Glomerular endothelial cell (primary cell): Measurements from ENCODE around the gene POLE. TPM values are rescaled to one million over a fixed set of nuclear protein-coding genes. Genes with fewer than 3 reads are reported as not detected.

Experiments
- DNase-seq: peaks from one replicate; pipeline ENCODE4 v3.0.0-alpha.2; 2011; ENCODE audit warnings: low read depth, low spot score; ENCODE audit errors: extremely low read depth
- total RNA-seq: library from RNA; depleted of rRNA; stranded (reverse); fragments of >200 nt; gene quantifications from 2 replicates; pipeline ENCODE4 v1.2.3, GENCODE V29; 2015

POLE gene
- total RNA-seq, 1 donor from 2014 or later, result 25.4 TPM

GRCh38 chr12:132634411-132634990 lies 52.6 kb downstream of the POLE start:
- no peak for DNase-seq

DNA sequence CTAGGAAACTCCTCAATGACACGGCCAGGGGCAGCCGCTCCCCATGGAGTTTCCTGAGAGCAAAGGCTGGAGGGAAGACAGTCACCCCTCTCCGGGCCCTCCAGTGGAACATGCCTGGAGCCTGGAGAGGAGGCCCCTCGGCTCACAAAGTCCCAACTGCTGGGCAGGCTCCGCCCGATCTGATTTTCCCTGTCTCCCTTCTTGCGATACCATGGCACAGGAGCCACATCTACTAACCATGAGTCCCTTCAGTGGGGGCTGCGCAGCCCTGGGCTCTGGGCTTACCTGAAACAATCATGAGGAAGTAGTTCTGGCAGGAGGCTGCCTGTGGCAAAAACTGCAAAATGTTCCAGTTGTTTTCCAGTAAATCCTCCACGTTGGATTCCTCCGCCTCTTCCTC lies 53.2 kb downstream of the POLE start:
- no peak for DNase-seq

DNA sequence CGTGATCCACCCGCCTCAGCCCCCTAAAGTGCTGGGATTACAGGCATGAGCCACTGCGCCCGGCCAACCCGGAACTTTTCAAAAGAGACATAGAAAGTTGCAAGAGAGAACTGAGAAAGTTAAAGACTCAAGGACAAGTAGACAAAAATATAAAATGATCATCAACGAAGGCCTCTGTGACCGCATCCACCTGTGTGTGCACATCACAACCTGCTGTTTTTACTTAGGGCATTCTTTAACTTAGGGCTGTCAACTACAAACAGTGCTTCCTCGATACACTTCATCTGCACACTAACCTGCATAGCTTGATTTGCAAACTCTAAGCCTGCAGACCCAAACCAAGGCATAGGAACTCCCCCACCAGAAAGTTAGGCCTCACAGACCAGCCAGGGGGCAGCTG lies 53.7 kb downstream of the POLE start:
- DNase-seq, result no peak

DNA sequence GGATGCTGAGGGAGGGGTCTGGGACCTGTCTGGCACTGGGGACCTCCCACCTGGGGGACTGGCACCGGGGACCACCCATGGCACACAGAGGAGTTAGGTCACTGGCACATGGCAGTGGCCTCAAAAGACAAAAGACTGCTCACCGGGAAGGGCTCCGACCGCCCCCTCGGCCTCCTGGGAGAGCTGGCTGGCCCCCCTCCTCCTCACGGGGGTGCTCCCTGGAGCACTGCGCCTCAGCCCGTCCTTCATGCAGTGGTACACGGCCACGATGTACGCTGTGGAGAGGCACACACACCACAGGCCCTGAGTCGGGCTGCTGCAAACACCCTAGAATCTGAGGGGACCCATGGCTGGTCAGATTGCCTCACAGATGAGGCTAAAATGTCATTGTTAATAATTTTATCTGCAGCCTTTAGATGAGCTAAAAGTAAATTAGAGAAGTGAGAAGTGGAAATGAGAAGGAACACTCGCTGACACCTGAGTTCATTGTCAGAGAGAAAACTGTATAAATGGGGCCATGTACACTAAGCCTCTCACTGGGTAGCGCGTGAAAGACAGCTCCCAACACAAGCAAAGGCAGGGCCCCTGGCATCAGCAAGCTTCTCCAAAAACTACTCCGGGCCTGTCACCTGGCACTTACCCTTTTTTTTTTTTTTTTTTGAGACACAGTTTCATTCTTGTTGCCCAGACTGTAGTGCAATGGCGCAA lies 54.5 kb downstream of the POLE start:
- no peak for DNase-seq

DNA sequence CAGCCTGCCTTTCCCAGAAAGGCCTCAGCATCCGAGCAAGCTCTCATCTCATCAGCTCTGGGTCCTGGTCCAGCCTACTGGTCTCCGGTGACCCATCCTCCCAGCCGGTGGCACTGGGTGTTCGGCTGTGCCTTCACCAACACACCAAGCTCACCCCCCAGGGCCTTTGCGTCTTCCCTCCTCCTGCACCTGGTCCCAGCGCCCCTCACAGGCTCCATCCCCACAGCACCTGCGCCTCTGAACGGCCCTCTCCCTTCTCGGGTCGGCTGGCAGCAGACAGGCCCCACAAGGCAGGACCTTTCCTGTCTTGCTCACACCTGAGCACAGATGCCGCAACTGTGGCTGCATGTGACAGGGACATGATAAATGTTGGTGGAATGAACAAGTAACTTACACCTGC lies 55.5 kb downstream of the POLE start:
- no peak for DNase-seq

DNA sequence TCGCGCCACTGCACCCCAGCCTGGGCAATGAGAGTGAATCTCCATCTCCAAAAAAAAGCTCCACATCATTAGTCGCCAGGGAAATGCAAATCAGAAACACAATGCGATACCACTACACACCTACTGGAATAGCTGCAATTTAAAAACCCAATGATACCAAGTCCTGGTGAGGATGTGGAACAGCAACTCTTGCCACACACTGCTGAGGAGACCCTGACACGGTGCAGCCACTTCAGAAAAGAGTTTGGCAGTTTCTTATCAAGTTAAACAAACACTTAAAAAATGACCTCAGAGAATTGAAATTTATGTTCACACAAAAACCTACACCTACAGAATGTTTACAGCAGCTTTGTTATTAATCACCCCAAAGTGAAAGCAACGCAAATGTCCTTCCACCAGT lies 56.5 kb downstream of the POLE start:
- DNase-seq, result no peak

DNA sequence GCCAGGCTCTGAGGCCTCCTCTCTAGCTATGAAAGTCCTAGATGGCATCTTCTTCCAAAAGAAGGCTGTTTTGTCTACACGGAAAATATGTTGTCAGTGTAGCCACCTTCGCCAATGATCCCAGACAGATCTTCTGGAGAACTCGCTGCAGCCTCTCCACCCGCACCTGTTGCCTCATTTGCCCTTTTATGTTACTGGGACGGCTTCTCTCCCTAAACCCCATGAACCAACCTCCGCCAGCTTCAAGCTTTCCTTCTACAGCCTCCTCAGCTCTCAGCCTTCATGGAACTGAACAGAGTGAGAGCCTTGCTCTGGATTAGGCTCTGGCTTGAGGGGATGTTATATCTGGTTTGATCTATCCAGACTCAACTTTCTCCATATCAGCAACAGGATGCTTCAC lies 57.8 kb downstream of the POLE start:
- no peak for DNase-seq

- DNase-seq, result no peak
Measured at GRCh38 chr12:132625731-132626430, 61.3 kb downstream of the POLE start.

- DNase-seq, result no peak
Measured at GRCh38 chr12:132624910-132625630, 62.1 kb downstream of the POLE start.

DNA sequence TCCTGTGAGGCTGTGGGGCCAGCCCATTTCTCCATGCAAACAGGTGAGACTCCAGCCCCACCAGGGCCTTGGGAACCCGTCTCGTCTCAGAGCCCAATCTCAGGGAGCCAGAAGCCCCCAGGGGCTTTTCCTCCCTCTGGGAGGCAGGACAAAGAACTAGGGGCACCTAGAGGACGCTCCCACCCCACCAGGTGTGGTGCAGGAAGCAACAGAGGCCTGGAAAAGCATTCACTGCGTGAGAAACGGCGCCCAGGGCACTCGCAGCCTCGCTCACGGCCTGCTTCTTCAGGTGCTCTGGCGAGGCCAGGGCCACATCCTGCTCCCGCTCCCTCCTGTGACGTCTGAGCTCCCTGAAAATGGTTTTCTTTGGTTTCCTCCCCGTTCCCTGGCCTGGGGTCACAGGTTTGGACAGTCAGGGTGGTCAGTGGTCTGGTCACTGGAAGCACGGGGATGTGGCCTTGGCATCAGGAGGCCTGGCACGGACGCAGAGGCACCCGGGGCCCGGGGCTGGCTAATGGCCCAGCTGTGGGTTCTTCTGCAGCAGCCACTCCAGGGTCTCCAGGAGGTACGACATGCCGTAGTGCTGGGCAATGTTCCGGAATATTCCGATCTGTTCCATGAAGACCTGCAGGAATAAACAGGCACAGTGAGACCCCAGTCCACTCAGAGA lies 62.8 kb downstream of the POLE start:
- DNase-seq, result no peak

DNA sequence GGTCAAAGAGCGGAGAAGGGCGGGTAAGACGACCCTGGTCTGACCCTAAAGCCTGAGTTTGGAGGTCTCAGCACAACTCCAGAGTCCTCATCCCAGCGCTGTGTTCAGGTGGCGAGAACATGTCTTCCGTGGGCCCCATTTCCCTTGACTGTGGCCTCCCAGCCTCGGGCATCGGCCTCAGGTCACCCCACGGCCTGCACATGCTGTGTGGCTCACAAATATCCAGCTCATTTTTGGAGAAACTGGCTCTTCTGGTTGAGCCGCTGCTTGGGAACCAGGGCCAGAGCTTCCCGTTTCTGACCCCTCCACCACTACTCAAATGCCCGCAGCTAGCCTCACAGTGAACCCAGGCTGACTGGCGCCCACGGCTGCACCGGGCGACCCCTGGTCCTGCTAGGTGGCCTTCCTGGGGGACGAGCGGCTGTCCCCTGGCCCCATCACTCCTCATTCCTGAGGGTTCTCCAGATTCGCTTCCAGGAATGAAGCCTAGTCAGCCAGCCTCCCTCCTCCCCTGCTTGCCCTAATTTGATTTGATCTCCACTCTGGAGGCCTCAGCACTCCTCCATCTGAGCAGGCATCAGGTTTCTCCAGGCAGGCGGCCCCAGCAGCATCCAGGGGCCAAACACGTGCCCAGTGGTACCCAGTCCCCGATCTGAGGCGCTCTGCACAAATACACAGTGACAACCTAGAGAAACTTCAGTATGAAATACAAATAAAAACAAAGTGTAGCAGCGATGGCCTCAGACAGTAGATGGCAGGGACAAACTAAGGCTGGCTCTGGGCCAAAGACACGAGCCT lies 63.9 kb downstream of the POLE start:
- no peak for DNase-seq

DNA sequence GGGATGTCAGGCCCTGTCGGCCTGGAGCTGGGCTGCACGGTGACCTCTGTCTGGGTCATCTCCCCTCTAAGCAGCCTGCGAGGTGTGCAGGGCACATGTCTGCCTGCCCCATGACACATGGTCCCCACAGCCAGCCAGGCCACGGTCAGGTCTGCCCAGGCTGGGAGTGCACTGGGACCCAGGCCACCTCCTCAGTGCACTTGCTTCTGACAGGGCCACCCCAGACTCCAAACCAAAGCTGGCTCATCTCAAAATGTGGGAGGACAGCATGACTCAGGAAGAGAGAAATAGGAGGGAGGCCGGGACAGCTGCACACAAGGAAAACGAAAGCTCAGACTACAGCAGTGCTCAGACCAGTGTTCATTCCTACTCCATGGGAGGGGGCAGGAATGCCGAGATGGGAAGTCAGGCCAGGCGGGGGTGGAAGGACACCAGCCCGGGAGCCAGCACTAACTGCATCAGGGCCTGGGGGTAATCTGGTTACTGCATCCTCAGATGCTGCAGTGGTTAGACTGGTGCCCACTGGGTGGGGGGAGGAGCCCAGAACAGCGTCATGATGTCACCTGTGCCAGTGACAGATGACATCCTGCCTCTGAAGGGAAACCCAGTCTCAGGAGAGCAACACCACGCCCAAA lies 64.6 kb downstream of the POLE start:
- no peak for DNase-seq

DNA sequence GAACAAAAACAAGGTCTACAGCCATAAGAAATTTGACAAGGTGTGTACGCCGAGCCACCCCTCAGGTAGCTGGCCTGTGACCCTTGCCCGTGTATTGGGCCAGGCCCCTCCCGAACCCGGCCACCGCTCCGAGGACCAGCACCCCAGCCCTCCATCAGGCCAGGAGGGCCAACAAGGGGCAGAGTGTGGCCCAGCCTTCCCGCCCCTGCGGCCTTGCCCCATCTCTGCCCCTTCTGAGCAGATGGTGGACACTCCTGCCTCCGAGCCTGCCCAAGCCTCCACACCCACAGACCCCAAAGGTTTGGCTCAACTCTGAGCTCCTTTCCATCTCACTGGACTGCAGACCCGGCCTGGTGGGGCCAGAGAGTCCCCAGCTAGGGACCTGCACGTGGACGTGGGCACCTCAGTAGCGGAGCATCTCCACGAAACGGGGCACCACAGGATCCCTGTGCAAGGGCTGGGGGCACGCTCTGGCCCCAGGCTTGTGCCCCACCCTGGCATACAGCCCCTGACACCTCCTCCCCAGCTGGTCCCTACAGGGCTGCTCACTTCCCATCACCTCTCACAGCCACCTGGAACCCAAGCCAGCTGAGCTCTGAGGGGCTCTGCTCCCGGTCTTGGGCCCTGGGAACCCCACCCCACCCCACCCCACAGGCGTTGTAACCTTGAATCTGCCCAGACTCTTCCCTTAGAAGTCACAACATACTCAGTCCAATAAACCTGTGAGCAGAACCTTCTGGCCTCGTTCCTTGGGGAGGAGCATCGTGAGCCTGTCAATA lies 65.3 kb downstream of the POLE start:
- no peak for DNase-seq

DNA sequence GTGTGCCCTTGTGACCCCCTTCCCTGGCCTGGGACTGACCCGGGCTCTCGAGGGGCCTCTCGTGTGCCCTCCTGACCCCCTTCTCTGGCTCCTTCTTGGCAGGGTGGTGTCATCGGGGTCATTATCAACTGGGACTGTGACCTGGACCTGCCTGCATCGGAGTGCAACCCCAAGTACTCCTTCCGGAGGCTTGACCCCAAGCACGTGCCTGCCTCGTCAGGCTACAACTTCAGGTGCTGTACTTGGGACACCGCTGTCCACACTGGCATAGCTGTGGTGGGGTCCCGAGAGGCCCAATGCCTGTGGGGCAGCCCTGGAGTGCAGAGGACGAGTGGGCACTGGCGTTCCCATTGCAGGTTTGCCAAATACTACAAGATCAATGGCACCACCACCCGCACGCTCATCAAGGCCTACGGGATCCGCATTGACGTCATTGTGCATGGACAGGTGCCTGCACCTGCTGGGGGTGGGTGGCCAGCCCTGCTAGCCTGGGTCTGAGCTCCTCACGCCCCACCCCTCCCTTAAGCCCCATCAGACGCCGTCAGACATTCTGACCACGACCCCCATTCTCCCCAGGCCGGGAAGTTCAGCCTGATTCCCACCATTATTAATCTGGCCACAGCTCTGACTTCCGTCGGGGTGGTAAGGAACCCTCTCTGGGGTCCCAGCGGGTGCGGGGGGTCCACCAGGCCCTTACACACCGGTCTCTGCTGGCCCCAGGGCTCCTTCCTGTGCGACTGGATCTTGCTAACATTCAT lies 66.1 kb downstream of the POLE start:
- no peak for DNase-seq

GRCh38 chr12:132620113-132620898 lies 66.8 kb downstream of the POLE start:
- no peak for DNase-seq

DNA sequence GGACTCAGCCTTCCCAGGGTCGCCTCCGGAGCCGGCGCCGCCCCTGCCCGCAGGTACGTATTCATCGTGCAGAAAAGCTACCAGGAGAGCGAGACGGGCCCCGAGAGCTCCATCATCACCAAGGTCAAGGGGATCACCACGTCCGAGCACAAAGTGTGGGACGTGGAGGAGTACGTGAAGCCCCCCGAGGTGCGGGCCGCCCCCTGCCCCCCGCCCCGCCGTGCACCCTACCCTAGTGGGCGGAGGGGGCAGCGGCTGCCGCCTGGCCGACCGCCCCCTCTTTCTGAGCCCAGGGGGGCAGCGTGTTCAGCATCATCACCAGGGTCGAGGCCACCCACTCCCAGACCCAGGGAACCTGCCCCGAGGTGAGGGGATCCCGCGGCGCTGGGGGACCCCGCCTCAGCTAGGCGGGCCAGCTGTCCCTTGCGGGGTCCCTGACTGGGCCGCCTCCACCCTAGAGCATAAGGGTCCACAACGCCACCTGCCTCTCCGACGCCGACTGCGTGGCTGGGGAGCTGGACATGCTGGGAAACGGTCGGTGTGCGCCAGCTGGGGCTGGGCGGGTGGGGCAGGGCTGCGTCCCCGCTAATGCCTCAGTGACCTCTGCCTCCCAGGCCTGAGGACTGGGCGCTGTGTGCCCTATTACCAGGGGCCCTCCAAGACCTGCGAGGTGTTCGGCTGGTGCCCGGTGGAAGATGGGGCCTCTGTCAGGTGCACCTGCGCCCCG lies 67.6 kb downstream of the POLE start:
- no peak for DNase-seq

GRCh38 chr12:132619071-132619385 lies 68.1 kb downstream of the POLE start:
- no peak for DNase-seq
